ENCODE results near the gene LTBP4.
A peak's percentile ranks its signal among the peaks of the same experiment; 100 is the strongest.

LTBP4 gene

GRCh38 chr19:40570313-40571004 is 30.7 kb upstream of the LTBP4 start (continued):
- peak; percentile 99 for TF ChIP-seq CTCF (tag by site-specific recombination; IDR thresholded peaks at IDR 0.05)
- TF ChIP-seq ZFHX2 (tag by site-specific recombination; conservative IDR thresholded peaks at IDR 0.05), result peak; percentile 99
- peak; percentile 88 for TF ChIP-seq KLF1 (tag by site-specific recombination; IDR thresholded peaks at IDR 0.05)
- no peak for TF ChIP-seq ZNF521 (tag by site-specific recombination; IDR thresholded peaks at IDR 0.05)
- TF ChIP-seq ZNF600 (tag by site-specific recombination; IDR thresholded peaks at IDR 0.05), result peak; percentile 65; the same call in 1 of the 2 replicates
- peak; percentile 49; the same call in 1 of the 2 replicates for TF ChIP-seq ZSCAN5A (tag by site-specific recombination; IDR thresholded peaks at IDR 0.05)
- peak; percentile 99 for TF ChIP-seq SP2 (tag by site-specific recombination; IDR thresholded peaks at IDR 0.05)
- peak; percentile 79; the same call in 1 of the 2 replicates for TF ChIP-seq ZNF280D (tag by site-specific recombination; IDR thresholded peaks at IDR 0.05)
- peak; percentile 27; the same call in 1 of the 2 replicates for TF ChIP-seq ZBTB21 (tag by site-specific recombination; IDR thresholded peaks at IDR 0.05)
- TF ChIP-seq WT1 (tag by site-specific recombination; IDR thresholded peaks at IDR 0.05), result no peak
- peak; percentile 89 for TF ChIP-seq GLIS1 (tag by site-specific recombination; IDR thresholded peaks at IDR 0.05)
- 0 out of 2 replicates have a peak, but pooled peaks have one; percentile 7 for TF ChIP-seq ZNF24 (tag by site-specific recombination; IDR thresholded peaks at IDR 0.05)
- peak; percentile 63; the same call in 1 of the 2 replicates for TF ChIP-seq ZNF785 (tag by site-specific recombination; IDR thresholded peaks at IDR 0.05)
- peak; percentile 90; the same call in 1 of the 2 replicates for TF ChIP-seq ZNF777 (tag by site-specific recombination; IDR thresholded peaks at IDR 0.05; ENCODE audit: borderline replicate concordance)
- TF ChIP-seq ZBTB26 (tag by site-specific recombination; optimal IDR thresholded peaks at IDR 0.05), result peak; percentile 65
- peak; percentile 98 for TF ChIP-seq KLF16 (tag by site-specific recombination; IDR thresholded peaks at IDR 0.05)
- no peak for TF ChIP-seq ZNF704 (tag by site-specific recombination; IDR thresholded peaks at IDR 0.05)
- 0 out of 2 replicates have a peak, but pooled peaks have one; percentile 1 for TF ChIP-seq ZNF157 (tag by site-specific recombination; IDR thresholded peaks at IDR 0.05)
- TF ChIP-seq KLF9 (tag by site-specific recombination; IDR thresholded peaks at IDR 0.05; ENCODE audit: low read depth), result peak; percentile 100
- TF ChIP-seq ZNF341 (tag by site-specific recombination; IDR thresholded peaks at IDR 0.05; ENCODE audit: low read depth), result no peak
- TF ChIP-seq HIC1 (tag by site-specific recombination; IDR thresholded peaks at IDR 0.05), result no peak
- TF ChIP-seq SP3 (tag by site-specific recombination; IDR thresholded peaks at IDR 0.05), result peak; percentile 99
- 0 out of 2 replicates have a peak, but pooled peaks have one; percentile 64 for TF ChIP-seq ZNF658 (tag by site-specific recombination; IDR thresholded peaks at IDR 0.05)
- no peak for TF ChIP-seq ZNF2 (tag by site-specific recombination; IDR thresholded peaks at IDR 0.05)
- 0 out of 2 replicates have a peak, but pooled peaks have one; percentile 3 for TF ChIP-seq ZBTB10 (tag by site-specific recombination; IDR thresholded peaks at IDR 0.05)
- TF ChIP-seq SCRT1 (tag by site-specific recombination; IDR thresholded peaks at IDR 0.05; ENCODE audit: borderline replicate concordance), result peak; percentile 62; the same call in 1 of the 2 replicates
